Superior temporal gyrus (tissue), 1 donor: ENCODE measurements around the gene WNK3.
"Not testable (repeated sequence)": the region's sequence is repeated elsewhere in the genome, so short reads cannot be mapped to it uniquely, and the experiment has no call there.

Experiments
- DNase-seq: peaks from one replicate; pipeline ENCODE4 v3.0.0-alpha.2; 2016; ENCODE audit errors: extremely low spot score

The WNK3 gene

GRCh38 chrX:54357414-54358377 is at the start of gene WNK3:
Gene WNK3 (minus strand): TSS chrX:54358046.
- peak; percentile 67 for DNase-seq

- DNase-seq, result no peak
Measured at GRCh38 chrX:54407266-54407665, 49.4 kb upstream of the WNK3 start.

DNA sequence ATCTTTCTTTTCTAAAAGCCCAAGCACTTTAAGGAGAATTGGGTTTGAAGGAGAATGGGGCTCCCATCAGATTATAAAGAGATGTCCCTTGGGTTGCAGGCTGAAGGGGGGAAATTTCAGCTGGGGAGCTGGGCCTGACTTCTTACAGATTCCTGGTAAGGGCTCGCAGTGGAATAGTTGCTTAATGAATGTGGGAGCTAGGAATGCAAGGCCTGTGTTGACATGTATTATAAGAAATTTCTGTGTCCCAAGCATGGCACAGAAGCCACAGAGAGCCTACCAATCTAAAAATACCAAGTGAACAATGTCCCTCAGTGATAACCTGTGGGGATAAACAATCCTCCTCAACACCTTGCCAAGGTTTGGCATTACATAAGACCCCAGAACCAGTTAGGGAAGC is 39.3 kb upstream of the WNK3 start:
- DNase-seq, result no peak

GRCh38 chrX:54386314-54386713 is 28.5 kb upstream of the WNK3 start:
- no peak for DNase-seq

- not testable (repeated sequence) for DNase-seq
Measured at GRCh38 chrX:54384661-54385060, 26.8 kb upstream of the WNK3 start.

GRCh38 chrX:54359408-54359807 is 1.6 kb upstream of the WNK3 start:
- no peak for DNase-seq

DNA sequence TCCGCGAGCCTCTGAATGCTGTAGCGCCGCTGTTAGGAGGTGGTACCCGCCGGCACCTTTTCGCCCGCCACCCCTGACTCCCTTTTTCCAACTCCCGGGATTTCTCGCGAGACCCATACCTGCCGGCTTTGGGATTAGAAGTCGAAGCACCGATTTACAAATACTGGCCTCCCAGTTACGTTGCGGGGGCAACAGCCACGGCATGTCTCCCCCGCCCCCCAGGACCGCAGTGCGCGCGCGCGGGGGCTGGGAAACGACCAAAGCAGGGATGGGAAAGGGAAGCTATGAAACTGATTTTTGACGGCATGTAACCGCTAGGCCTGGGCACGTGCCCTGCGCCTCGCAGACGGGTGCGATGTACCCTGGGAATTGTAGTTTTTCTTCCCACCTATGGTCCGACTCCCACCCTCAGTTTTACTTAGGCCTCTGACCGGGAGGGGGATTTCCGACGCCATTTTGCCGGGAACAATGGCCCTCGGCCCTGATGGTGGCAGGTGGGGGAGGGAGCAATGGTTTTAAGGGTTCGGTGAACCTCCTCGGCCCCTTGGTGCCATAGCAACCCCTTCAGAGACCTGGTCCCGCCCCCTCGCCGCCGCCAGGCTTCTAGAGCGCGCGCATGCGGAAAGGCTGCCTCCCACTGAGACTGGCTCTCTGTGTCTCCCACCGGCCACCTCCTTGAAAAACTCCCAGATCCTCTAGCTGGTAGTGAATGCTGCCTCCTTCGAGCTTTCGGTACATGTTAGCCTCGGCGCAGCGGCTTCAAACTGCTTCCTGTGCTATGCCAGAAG is 772 bp upstream of the WNK3 start:
- DNase-seq, result peak; percentile 79

DNA sequence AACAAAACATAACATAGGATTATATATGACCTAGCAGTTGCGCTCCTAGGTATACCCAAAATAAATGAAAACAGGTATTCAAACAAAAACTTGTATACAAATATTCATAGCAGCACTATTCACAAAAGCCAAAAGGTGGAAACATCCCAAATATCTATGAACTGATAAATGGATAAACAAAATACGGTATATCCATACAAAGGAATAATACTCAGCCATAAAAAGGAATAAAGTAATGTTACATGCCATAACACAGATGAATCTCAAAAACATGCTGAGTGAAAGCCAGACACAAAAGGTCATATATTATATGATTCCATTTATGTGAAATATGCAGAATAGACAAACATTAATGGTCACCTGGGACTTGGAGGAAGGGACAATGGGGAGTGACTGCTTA is 5.2 kb downstream of the WNK3 start:
- DNase-seq, result no peak

GRCh38 chrX:54337383-54337782 is 20.5 kb downstream of the WNK3 start:
- not testable (repeated sequence) for DNase-seq

- no peak for DNase-seq
Measured at GRCh38 chrX:54325077-54325476, 32.8 kb downstream of the WNK3 start.

DNA sequence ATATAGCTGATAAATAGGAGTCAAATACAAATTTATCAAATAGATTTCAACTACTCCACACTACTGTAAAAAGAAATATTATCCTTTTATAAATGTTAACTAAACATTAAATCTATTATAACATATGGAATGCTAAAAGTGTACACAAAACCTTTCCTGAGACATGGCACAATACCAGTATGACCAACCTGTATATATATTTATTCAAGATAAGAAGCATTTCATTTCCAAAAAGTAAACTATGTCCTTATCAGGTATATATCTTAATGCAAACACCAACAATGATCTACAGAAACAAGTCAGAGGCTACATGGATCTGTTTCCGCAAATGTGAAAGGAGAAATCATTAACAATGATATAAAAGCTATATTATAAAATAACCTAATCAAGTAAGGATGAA is 37.8 kb downstream of the WNK3 start:
- DNase-seq, result no peak

- no peak for DNase-seq
Measured at GRCh38 chrX:54306379-54306778, 51.5 kb downstream of the WNK3 start.

DNA sequence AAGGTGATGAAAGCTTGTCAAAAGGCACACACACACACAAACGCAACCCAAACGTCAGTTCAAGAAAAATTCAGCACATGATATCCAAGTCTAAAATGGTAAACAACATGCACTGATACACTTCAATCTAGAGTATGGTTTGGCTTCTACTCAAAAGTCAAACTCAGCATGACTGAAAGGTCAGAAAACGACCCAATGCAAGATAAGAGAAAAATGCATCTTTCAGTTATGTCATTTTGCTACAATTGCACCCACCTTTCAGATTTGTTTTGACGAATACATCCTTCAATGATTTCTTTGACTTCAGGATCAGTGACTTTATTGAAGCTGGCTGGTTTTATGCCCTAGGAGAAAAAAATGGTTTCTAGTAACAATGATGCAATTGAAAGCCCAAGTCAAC is 56.3 kb downstream of the WNK3 start:
- no peak for DNase-seq

GRCh38 chrX:54294306-54294705 is 63.5 kb downstream of the WNK3 start:
- no peak for DNase-seq

DNA sequence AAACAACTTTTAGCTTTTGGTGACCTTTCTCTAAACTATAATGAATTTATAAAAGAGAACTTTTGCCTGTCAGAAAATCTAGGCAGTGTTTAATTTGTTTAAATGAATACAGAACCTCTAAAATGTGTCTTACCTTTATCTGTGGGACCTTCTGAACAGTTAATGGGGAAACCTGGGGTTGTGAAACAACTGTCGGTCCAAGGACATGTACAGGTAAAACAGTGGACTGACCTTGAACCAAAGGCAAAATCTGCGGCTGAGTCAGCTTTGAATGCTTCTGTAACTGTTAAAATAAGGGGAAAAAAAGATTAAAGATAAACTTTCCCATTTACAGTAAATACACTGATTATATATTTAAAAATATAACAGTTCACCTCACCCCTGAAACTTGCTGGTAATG is 65.1 kb downstream of the WNK3 start:
- DNase-seq, result no peak

DNA sequence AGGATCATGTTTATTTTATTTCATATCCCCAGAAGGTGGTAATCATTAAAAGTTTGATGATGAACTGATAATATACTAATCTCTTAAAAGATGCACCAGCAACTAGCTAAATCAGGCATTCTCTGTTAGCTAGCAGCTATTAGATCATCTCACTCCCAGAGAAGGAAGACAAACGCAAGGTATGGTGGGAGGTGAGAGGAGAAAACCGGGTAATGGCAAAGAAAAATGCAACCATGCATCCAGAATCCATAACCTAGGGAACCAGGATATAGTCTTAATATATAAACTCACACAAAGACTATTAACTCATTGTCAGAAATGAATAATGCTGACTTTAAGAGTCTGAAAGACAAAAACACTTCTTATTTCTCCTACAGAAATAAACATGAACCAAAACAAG is 66.1 kb downstream of the WNK3 start:
- no peak for DNase-seq

- no peak for DNase-seq
Measured at GRCh38 chrX:54288968-54289367, 68.9 kb downstream of the WNK3 start.

DNA sequence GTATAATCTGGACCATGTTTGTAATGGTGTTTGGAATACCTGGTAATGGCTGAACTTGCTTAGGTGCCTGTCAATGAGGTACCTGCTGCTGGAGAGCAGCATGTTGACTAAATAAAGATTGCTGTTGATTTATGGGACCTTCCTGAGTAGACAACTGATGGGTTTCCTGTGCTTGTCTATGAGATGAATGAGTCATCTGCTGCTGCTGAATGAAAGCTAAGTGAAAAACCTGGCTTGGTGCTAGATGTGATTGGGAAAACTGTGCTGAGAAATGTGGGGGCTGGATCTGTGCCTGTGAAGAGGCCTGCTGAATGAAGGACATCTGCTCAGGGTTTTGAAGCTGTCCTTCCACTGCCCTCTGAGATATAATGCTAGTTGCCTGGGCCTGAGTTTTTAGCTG is 69.6 kb downstream of the WNK3 start:
- peak; percentile 15 for DNase-seq

DNA sequence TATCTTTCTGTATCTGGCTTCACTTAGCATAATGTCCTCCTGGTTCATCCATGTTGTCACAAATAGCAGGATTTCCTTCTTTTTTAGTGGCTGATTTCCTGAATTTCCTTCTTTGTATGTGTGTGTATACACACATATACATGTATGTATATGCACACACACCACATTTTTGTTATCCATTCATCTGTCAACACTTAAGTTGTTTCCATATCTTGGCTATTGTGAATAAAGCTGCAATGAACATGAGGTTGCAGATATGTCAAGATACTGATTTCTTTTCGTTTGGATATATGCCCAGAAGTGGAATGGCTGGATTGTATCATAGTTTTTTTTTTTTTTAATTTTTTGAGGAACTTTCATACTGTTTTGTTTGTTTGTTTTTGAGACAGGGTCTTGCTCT is 76.2 kb downstream of the WNK3 start:
- no peak for DNase-seq

DNA sequence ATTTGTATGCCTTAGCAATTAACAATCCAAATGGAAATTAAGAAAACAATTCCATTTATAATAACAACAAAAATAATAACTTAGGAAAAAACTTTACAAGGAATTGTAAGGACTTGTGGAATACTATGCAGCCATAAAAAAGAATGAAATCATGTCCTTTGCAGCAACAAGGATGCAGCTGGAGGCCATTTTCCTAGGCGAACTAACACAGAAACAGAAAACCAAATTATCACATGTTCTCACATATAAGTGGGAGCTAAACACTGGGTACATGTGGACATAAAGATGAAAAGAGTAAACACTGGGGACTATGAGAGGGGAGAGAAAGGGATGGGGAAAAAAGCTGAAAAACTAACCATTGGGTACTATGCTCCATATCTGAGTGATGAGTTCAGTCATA is 77.4 kb downstream of the WNK3 start:
- DNase-seq, result no peak

DNA sequence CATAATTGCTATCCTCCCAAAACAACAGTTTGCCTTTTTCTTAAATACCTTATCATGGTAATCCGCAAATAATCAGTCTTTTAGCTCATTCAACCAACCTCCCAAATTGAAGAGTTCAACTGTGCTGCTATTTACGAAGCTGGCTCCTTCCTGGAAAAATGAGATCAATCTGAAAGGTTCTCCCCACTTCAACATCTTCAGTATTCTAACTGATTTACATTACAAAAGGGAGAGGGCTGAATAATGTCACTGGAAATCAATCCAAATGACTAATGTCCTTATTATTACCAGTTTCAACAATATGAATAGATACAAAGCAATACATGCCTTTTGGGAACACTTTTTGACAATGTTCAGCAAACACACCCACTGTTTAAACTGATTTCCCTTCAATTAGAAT is 86.2 kb downstream of the WNK3 start:
- DNase-seq, result no peak

DNA sequence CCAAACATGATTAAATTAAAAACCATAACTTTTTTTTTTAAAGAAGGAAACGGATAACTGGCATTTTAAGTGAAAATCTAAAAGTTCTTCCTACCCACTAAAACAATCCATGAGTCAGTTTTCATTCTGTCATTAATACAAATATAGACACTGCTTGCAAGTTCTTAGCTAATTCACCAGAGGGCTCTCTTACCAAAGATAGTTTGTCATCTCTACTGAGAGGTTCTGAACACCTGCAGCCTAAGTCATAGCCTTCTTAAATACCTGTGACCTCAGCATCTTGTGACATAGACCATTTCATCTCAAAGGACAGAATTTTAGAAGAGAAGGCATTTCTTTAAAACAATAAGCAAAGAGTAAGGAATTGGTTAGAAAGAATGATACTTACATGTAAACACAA is 109.5 kb downstream of the WNK3 start:
- peak; percentile 14 for DNase-seq

DNA sequence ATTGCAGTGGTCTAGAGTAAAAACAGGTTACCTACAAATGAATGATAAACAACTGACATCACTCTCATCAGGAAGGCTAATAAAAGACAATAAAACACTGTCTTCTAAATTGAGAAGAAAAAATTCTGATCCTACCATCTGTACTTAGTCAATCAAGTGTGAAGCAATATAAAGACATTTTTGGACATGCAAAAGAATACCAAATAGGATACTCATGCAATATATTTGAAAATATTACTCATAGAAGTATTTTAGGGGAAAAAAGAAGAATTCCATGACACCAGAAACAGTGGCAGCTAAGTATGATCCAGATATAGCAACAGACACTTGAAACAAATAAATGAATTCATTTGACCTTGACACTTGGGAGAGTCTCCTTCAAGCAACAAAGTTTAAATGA is 111.0 kb downstream of the WNK3 start:
- DNase-seq, result no peak
